BE2C (cell line): ENCODE measurements around the gene GID8.

ENCODE experiments used
- DNase-seq: peaks from one replicate; pipeline ENCODE4 v3.0.0-alpha.2; 2020
- H3K27me3 ChIP-seq: fragments of 250-450 bp; sonication (Bioruptor Pico); 2 replicates; pipeline ENCODE4 v1.5.1; 2020; ENCODE audit warnings: mild to moderate bottlenecking
- H3K36me3 ChIP-seq: fragments of 250-450 bp; sonication (Bioruptor Pico); 2 replicates; pipeline ENCODE4 v1.5.1; 2020; ENCODE audit warnings: mild to moderate bottlenecking
- H3K4me1 ChIP-seq: fragments of 250-450 bp; sonication (Bioruptor Pico); 2 replicates; pipeline ENCODE4 v1.5.1; 2020
- H3K4me3 ChIP-seq: 2 replicates; pipeline ENCODE4 v1.5.1; 2011; ENCODE audit warnings: low read depth, low read length
- H3K9me3 ChIP-seq: fragments of 250-450 bp; sonication (Bioruptor Pico); 2 replicates; pipeline ENCODE4 v1.5.1; 2020
- TF ChIP-seq, protein P1 (sequence below): IDR thresholded peaks from 2 replicates; pipeline ENCODE4 v1.5.1; 2012; ENCODE audit warnings: mild to moderate bottlenecking, low read depth, low read length

Gene GID8

GRCh38 chr20:62916703-62917476 is 21.1 kb upstream of the GID8 start:
- Histone ChIP-seq H3K27me3 (no peaks in the 10 kb centered on the region), H3K36me3 (peaks cover 18% of the 10 kb centered on the region), H3K4me3 (no peak overlapping the region), H3K4me1 (peaks cover 11% of the 10 kb centered on the region), H3K9me3 (no peaks in the 10 kb centered on the region)
- TF ChIP-seq, protein P1, sequence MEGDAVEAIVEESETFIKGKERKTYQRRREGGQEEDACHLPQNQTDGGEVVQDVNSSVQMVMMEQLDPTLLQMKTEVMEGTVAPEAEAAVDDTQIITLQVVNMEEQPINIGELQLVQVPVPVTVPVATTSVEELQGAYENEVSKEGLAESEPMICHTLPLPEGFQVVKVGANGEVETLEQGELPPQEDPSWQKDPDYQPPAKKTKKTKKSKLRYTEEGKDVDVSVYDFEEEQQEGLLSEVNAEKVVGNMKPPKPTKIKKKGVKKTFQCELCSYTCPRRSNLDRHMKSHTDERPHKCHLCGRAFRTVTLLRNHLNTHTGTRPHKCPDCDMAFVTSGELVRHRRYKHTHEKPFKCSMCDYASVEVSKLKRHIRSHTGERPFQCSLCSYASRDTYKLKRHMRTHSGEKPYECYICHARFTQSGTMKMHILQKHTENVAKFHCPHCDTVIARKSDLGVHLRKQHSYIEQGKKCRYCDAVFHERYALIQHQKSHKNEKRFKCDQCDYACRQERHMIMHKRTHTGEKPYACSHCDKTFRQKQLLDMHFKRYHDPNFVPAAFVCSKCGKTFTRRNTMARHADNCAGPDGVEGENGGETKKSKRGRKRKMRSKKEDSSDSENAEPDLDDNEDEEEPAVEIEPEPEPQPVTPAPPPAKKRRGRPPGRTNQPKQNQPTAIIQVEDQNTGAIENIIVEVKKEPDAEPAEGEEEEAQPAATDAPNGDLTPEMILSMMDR: no peak
- no peak for DNase-seq

DNA sequence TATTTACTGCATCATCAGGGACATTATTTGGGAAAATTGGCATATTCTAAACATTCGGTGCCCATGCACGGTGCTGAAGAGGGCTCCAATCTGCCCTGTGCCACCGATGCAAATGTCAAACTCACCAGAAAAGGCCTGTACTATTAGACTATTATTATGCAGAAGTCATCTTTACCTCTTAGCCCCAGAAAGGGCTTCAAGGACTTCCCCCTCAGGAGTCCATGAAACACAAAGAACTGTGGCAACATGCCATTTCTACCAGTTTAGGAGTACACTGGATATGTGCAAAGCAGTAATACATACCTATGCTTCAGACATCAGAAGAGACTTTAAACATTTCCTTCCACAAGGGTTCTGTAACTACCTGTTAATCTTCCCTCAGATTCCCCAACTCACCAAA is 20.2 kb upstream of the GID8 start:
- Histone ChIP-seq H3K4me3 (no peak overlapping the region), H3K27me3 (no peaks in the 10 kb centered on the region), H3K36me3 (peaks cover 11% of the 10 kb centered on the region), H3K9me3 (no peaks in the 10 kb centered on the region), H3K4me1 (peaks cover 11% of the 10 kb centered on the region)
- no peak for DNase-seq
- TF ChIP-seq, protein P1: no peak

DNA sequence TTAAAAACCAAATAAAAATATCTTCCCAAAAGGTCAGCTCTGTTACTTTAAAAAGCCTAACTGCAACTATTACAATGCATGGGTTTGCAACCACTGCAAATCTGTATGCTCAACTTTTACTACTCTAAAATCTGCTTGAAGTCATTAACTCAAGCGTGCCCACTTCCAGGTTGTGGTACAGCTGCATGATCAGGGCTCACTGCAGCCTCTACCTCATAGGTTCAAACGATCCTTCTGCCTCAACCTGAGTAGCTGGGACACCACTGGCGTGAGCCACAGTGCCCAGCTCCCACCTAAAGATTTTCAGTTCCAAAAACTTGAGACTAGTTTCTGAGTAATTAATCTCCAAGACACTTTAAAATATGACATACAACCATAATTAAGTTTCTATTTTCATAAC is 19.8 kb upstream of the GID8 start:
- H3K36me3 ChIP-seq: peaks cover 7% of the 10 kb centered on the region
- DNase-seq: no peak
- H3K27me3 ChIP-seq: no peaks in the 10 kb centered on the region
- H3K4me3 ChIP-seq: no peak overlapping the region
- TF ChIP-seq, protein P1: no peak
- no peaks in the 10 kb centered on the region for H3K9me3 ChIP-seq
- H3K4me1 ChIP-seq: peaks cover 11% of the 10 kb centered on the region

GRCh38 chr20:62918831-62919230 is 19.1 kb upstream of the GID8 start:
- peaks cover 2% of the 10 kb centered on the region; the same call in 1 of the 2 replicates for H3K36me3 ChIP-seq
- TF ChIP-seq, protein P1: no peak
- H3K27me3 ChIP-seq: no peaks in the 10 kb centered on the region
- H3K9me3 ChIP-seq: no peaks in the 10 kb centered on the region
- DNase-seq: no peak
- H3K4me3 ChIP-seq: no peak overlapping the region
- peaks cover 11% of the 10 kb centered on the region for H3K4me1 ChIP-seq

GRCh38 chr20:62920039-62920645 is 17.8 kb upstream of the GID8 start:
- Histone ChIP-seq H3K4me1 (peaks cover 18% of the 10 kb centered on the region), H3K27me3 (no peaks in the 10 kb centered on the region), H3K9me3 (no peaks in the 10 kb centered on the region), H3K36me3 (0 out of 2 replicates have a peak, but pooled peaks cover under 1% of the 10 kb centered on the region), H3K4me3 (no peak overlapping the region)
- no peak for DNase-seq
- TF ChIP-seq, protein P1: no peak

DNA sequence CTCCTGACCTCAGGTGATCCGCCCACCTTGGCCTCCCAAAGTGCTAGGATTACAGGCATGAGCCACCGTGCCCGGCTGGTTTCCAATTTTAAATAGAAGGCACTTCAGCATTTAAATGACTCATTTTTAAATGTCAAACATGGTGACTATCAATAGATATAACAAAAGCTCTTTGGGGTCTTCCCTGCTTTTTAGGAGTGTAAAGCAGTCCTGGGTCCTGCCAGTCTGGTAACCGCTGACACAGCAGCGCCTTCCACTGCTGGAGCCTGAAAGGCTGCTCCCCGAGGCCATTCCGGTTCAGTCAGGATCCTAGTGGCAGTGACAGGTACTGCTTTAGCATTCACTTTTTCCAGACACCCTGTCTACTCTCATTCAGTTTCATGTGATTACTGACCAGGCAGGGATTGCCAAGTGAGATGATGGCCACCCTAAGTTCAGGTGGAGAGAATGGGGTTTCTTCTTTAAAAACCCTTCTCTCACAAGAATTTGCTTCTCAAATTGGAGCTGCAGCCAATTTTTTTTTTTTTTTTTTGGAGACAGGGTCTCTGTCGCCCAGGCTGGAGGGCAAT is 16.7 kb upstream of the GID8 start:
- no peaks in the 10 kb centered on the region for H3K9me3 ChIP-seq
- H3K4me3 ChIP-seq: no peak overlapping the region
- TF ChIP-seq, protein P1: peak; percentile 82
- no peaks in the 10 kb centered on the region for H3K27me3 ChIP-seq
- H3K4me1 ChIP-seq: peaks cover 16% of the 10 kb centered on the region
- DNase-seq: peak; percentile 83
- H3K36me3 ChIP-seq: no peaks in the 10 kb centered on the region
